Right atrium auricular region (tissue), 2 donors: Measurements from ENCODE around the gene DDAH1. TPM values are rescaled to one million over a fixed set of nuclear protein-coding genes. Genes with fewer than 3 reads are reported as not detected.

Experiments
- DNase-seq: peaks from one replicate; pipeline ENCODE4 v3.0.0-alpha.2; 2019; ENCODE audit warnings: low spot score
- H3K27ac ChIP-seq, 2 donors: fragments of 200-600 bp; sonication (generic); 1 replicate in 1 of 2; 2 replicates in 1 of 2; pipeline ENCODE4 v1.5.1; 2016 to 2019
- H3K27me3 ChIP-seq, 2 donors: fragments of 200-600 bp; sonication (generic); one replicate each; pipeline versions ENCODE4 v1.5.1 to v1.6.0; 2017 to 2019
- H3K36me3 ChIP-seq: fragments of 200-600 bp; sonication (generic); one replicate; pipeline ENCODE4 v1.5.1; 2016
- H3K4me1 ChIP-seq, 2 donors: fragments of 200-600 bp; sonication (generic); one replicate each; pipeline versions ENCODE4 v1.5.1 to v1.6.0; 2017 to 2019
- H3K4me3 ChIP-seq, 2 donors: fragments of 200-600 bp; sonication (generic); 1 replicate in 1 of 2; 2 replicates in 1 of 2; pipeline ENCODE4 v1.5.1; 2017 to 2019; ENCODE audit warnings: mild to moderate bottlenecking in 1 of 2, moderate library complexity in 1 of 2
- H3K9me3 ChIP-seq, 2 donors: fragments of 200-600 bp; sonication (generic); one replicate each; pipeline ENCODE4 v1.5.1; 2019
- total RNA-seq, 2 donors: library from RNA; depleted of rRNA; stranded (reverse); fragments of >200 nt; gene quantifications; one replicate each; pipeline ENCODE4 v1.1.0, GENCODE V29; 2016
- TF ChIP-seq, protein P1 (sequence below), 2 donors: fragments of 200-600 bp; sonication (generic); IDR thresholded peaks; one replicate each; pipeline ENCODE4 v1.5.1; 2019; ENCODE audit warnings: antibody characterized with exemption in 2 of 2

DDAH1 gene
- total RNA-seq, 2 donors from 2014 or later: 10.8 to 18.3 TPM

DNA sequence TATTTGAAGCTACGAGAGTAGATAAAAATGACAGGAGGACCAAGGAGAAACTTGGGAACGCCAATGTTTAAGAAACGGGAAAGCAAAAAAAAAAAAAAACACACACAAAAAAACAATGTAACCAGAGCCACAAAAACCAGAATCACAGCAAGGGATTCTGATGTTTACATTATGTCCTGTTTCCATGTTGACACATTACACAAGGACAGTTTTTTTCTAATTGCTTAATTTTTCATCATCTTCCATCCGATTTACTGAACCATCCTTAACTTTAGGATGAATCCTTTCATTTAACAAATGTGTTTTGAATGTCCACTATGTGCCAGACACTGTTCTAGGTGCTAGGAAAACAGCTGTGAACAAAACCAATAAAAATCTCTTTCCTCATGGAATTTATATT lies 187.2 kb downstream of the DDAH1 start:
- DNase-seq: no peak
- Histone ChIP-seq H3K9me3 (no peaks in the 10 kb centered on the region), H3K27ac (no peak overlapping the region), H3K36me3 (no peaks in the 10 kb centered on the region), H3K4me1 (peaks cover 0 to 26% of the 10 kb centered on the region in 2 donors), H3K4me3 (no peak overlapping the region), H3K27me3 (no peaks in the 10 kb centered on the region)
- TF ChIP-seq, protein P1, sequence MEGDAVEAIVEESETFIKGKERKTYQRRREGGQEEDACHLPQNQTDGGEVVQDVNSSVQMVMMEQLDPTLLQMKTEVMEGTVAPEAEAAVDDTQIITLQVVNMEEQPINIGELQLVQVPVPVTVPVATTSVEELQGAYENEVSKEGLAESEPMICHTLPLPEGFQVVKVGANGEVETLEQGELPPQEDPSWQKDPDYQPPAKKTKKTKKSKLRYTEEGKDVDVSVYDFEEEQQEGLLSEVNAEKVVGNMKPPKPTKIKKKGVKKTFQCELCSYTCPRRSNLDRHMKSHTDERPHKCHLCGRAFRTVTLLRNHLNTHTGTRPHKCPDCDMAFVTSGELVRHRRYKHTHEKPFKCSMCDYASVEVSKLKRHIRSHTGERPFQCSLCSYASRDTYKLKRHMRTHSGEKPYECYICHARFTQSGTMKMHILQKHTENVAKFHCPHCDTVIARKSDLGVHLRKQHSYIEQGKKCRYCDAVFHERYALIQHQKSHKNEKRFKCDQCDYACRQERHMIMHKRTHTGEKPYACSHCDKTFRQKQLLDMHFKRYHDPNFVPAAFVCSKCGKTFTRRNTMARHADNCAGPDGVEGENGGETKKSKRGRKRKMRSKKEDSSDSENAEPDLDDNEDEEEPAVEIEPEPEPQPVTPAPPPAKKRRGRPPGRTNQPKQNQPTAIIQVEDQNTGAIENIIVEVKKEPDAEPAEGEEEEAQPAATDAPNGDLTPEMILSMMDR (IDR thresholded peaks at IDR 0.05): no peak

DNA sequence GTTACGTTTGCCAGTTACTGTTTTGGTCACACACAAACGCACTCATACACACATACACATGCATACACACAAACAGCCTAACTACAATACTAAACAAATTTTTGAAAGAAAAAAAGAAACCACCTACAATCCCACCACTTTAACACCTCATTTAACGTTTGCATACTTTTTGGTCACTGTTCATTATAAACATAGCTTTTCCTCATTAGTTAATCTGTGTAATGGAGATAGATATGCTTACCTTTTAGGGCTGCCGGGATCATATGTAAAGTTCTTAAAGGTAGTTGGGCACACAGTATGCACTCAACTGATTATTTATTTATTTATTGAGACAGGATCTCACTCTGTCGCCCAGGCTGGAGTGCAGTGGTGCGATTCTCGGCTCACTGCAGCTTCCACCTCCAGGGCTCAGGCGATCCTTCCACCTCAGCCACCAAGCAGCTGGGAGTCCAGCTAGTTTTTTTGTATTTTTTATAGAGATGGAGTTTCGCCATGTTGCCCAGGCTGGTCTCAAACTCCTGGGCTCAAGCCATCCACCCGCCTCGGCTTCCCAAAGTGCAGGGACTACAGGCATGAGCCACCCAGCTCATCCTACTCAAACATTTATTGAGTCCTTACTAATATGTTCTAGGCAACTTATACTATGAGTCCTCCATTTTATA lies 187.8 kb downstream of the DDAH1 start:
- peaks cover 0 to 30% of the 10 kb centered on the region in 2 donors for H3K4me1 ChIP-seq
- peak overlapping the region; percentile 86 to 92 for H3K4me3 ChIP-seq

DNA sequence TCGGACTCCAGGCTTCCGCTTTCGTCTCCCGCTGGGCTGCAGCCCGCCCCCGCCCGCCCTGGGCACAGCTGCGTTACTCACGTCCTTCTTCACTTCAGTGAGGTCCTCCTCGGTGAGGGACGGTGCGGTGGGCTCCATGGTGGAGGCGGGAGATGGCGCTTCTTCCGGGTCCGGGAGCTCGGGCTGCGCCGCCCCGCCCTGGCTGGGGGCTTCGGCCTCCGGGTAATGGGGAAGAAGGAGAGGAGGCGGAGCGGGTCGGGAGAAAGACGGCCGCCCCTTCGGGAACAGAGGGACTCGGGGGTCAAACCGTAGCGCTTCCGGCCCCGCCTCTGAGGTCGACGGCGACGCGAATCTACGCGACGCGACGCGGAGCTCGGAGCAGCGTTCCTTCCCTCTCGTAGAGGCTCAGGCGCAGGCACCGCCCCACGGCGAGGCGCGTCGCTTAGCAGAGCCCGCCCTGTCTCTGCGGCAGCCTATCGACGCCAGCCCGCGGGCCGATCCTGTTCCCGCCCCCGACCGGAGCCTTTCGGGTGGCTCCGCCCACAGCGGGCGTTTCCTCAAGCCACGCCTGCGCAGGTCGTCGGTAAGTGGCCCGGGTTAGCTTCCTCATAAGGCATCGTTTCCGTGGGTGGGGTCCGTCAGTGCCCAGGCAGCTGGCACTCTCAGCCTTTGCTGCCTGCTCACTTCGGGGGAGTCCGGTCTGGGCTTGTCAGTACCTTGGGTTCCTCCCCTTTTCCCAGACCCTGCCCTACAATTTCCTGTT lies 188.6 kb downstream of the DDAH1 start, which contains the start of gene BCL10:
BCL10 (minus strand) TSS at position 418 of the 763 bp plus-strand sequence; CDS start at position 138, 280 bp downstream.
- Histone ChIP-seq H3K9me3 (no peaks in the 10 kb centered on the region), H3K27me3 (no peaks in the 10 kb centered on the region), H3K4me1 (peaks cover 0 to 36% of the 10 kb centered on the region in 2 donors), H3K4me3 (peak within 1 kb of the TSS; percentile 86 to 92), H3K36me3 (no peaks in the 10 kb centered on the region), H3K27ac (peak within 1 kb of the TSS; percentile 95 to 98)
- peak; percentile 98 for DNase-seq
- TF ChIP-seq, protein P1 (IDR thresholded peaks at IDR 0.05): no peak

More for the DNA sequence above, 187.8 kb downstream of the DDAH1 start:
- DNase-seq: no peak
- H3K9me3 ChIP-seq: no peaks in the 10 kb centered on the region
- peak overlapping the region; percentile 95 to 98 for H3K27ac ChIP-seq
- no peaks in the 10 kb centered on the region for H3K27me3 ChIP-seq
- H3K36me3 ChIP-seq: no peaks in the 10 kb centered on the region
- TF ChIP-seq, protein P1 (IDR thresholded peaks at IDR 0.05): no peak

DNA sequence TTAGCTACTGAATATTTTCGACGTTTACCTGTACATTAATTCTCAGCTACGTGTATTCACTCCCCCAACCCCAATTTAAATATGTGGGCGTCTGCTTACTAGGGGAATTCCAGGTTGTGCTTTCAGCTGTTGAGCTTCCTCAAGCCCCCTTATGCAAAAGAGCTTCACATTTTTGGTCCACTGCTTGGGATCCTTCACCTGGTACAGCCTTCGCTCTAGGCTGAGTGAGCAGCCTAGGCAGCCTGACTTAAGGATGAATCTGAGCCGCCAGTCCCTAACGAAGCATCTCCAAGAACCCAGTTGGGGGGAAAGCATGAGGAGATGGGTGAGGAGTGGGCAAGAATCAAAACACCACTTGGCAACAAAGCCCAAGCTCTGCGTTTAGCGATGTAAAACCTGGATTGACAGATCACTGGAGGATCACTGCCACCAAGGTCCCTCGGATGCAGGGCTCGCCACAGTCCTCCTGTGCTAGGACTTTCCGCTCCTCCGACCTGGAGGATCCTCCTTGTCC lies 189.2 kb downstream of the DDAH1 start:
- DNase-seq: no peak
- no peaks in the 10 kb centered on the region for H3K36me3 ChIP-seq
- H3K27ac ChIP-seq: peak overlapping the region; percentile 95 to 98
- TF ChIP-seq, protein P1 (IDR thresholded peaks at IDR 0.05): no peak
- H3K9me3 ChIP-seq: no peaks in the 10 kb centered on the region
- H3K4me3 ChIP-seq: peak overlapping the region; percentile 86 to 92
- H3K27me3 ChIP-seq: no peaks in the 10 kb centered on the region
- peaks cover 0 to 36% of the 10 kb centered on the region in 2 donors for H3K4me1 ChIP-seq

DNA sequence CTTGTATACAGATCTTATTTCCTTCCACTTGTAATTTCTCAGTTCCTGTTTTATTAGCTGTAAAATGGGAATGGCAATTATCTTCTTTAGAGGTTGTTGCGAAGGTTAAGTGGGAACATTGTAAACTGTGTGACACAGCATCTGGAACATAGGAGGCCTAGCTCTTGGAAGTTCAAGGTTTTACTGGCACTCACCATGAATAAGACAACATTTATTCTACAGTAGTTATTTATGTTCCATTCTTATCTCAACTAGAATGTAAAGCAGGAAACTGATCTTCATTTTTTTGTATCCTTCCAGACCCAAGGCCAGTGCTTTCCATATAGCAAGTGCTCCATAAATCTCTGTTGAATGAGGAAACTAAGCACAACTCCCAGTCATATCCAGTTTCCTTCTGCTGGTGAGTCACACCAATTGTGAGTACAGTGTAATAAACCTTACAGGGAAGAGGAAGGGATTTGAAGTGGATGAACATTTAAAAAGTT lies 189.9 kb downstream of the DDAH1 start:
- Histone ChIP-seq H3K9me3 (no peaks in the 10 kb centered on the region), H3K27ac (peak overlapping the region; percentile 95 to 98), H3K4me3 (peak overlapping the region; percentile 86 to 92), H3K4me1 (peaks cover 0 to 36% of the 10 kb centered on the region in 2 donors), H3K36me3 (peaks cover 4% of the 10 kb centered on the region), H3K27me3 (no peaks in the 10 kb centered on the region)
- TF ChIP-seq, protein P1 (IDR thresholded peaks at IDR 0.05): no peak
- DNase-seq: no peak
